Heart right ventricle (tissue), 16 donors: ENCODE data around the gene G2E3. TPM values are rescaled to one million over a fixed set of nuclear protein-coding genes. Genes with fewer than 3 reads are reported as not detected.
"Not testable (repeated sequence)": the region's sequence is repeated elsewhere in the genome, so short reads cannot be mapped to it uniquely, and the experiment has no call there.

Experiments used
- ATAC-seq, 8 donors: fragments of 200-7000 bp; cut with Tn5 transposase; one replicate each; pipeline ENCODE4 v1.9.1; 2020; ENCODE audit warnings: mild to moderate bottlenecking in 8 of 8, moderate library complexity in 8 of 8, moderate number of reproducible peaks in 1 of 8
- DNase-seq, 2 donors: peaks; one replicate each; pipeline ENCODE4 v3.0.0-alpha.2; 2020
- H3K27ac ChIP-seq, 10 donors: fragments of 200-600 bp; sonication (generic) in 2 of 10; one replicate each; pipeline versions ENCODE4 v1.5.0 to v1.8.0; 2020 to 2022; ENCODE audit warnings: mild to moderate bottlenecking in 3 of 10
- H3K27me3 ChIP-seq, 7 donors: fragments of 200-600 bp; one replicate each; pipeline ENCODE4 v1.8.0; 2021 to 2022; ENCODE audit warnings: mild to moderate bottlenecking in 2 of 7
- H3K36me3 ChIP-seq, 9 donors: fragments of 200-600 bp; sonication (generic) in 1 of 9; one replicate each; pipeline versions ENCODE4 v1.5.0 to v1.8.0; 2020 to 2022; ENCODE audit warnings: mild to moderate bottlenecking in 2 of 9
- H3K4me1 ChIP-seq, 9 donors: fragments of 200-600 bp; sonication (generic) in 1 of 9; one replicate each; pipeline versions ENCODE4 v1.5.0 to v1.8.0; 2020 to 2022; ENCODE audit warnings: mild to moderate bottlenecking in 4 of 9
- H3K4me3 ChIP-seq, 10 donors: fragments of 200-600 bp; sonication (generic) in 2 of 10; one replicate each; pipeline versions ENCODE4 v1.5.0 to v1.8.0; 2020 to 2022; ENCODE audit warnings: mild to moderate bottlenecking in 7 of 10, moderate library complexity in 2 of 10
- H3K9me3 ChIP-seq, 11 donors: fragments of 200-600 bp in 10 of 11; sonication (generic) in 2 of 11; one replicate each; pipeline versions ENCODE4 v1.5.0 to v1.8.0; 2013 to 2022; ENCODE audit warnings: mild to moderate bottlenecking in 2 of 11, control low read depth in 1 of 11, moderate library complexity in 1 of 11
- WGBS, 2 donors: extraction: QIAGEN DNeasy Blood & Tissue Kit; methylation state at CpG; one replicate each; pipeline ENCODE4 v1.1.7; 2013; ENCODE audit warnings: inconsistent platforms in 1 of 2; 5-methylcytosine and 5-hydroxymethylcytosine counted together
- intact Hi-C, 10 donors: fragments of 100-400 bp; cut with DNase I; formaldehyde crosslinking; loops; one replicate each; pipeline versions ENCODE4 v1.11.1 to v1.14.2; 2022
- polyA plus RNA-seq, 2 donors: library from polyadenylated mRNA; stranded (reverse); fragments of 200-250 nt; gene quantifications; one replicate each; pipeline ENCODE4 v1.2.3, GENCODE V29; 2013
- total RNA-seq, 10 donors: library from RNA; stranded (reverse); fragmentation: NEBNext Ultra II Directional in 3 of 10; extraction: Animal tissue kit (Norgen Biotek cat#: 25700) in 3 of 10; gene quantifications; one replicate each; pipeline versions ENCODE4 v1.2.1 to v1.2.4, GENCODE V29; 2021 to 2023
- TF ChIP-seq, protein P1 (sequence below), 9 donors: fragments of 200-600 bp; sonication (generic) in 2 of 9; IDR thresholded peaks; one replicate each; pipeline versions ENCODE4 v1.5.0 to v1.8.0; 2021 to 2022; ENCODE audit warnings: antibody characterized with exemption in 9 of 9, mild to moderate bottlenecking in 5 of 9, moderate library complexity in 1 of 9
- donor health status: Arrhythmogenic right ventricular cardiomyopathy.
- donor health status: ischemic (EF 13 %, LVEDD 7.1; RV severe dilation, severe dysfunction).
- donor health status: healthy with polysubstance abuse.
- donor health status: DM: no; HTN: yes; CAD: no.
- donor health status: DM: no; HTN: no; CAD: no.
- donor health status: ischemic (EF 25% LVEDD 6.9; RV normal size, moderate dysfunction).
- donor health status: ischemic (EF 25% LVEDD 5.7; RV mildly dilated, moderate dysfunction).
- donor health status: healthy.
- donor health status: DM: yes; HTN: yes; CAD: no.
- donor health status: Ischemic cardiomyopathy.
- donor health status: ischemic (EF 35%, LVEDD 5.7; RV mildly dilated, moderate dysfunction).
- donor health status: nonischemic (EF 11% LVEDD 7.7; RV severe dilation, severe dysfunction).
- donor health status: DM: yes; HTN: yes; CAD: no.
- donor health status: PGD.
- donor health status: ischemic (EF 29% LVEDD 5.4; RV normal size, mild dysfunction).
- donor health status: nonischemic (EF 23%, LVEDD 6.1; RV moderate dilation, normal function).

G2E3 gene
- total and polyA plus RNA-seq, 12 donors: 2.6 to 11.0 (median 8.5) TPM

- H3K9me3 ChIP-seq: no peaks in the 10 kb centered on the region
- H3K4me3 ChIP-seq: no peak overlapping the region
- no peak for DNase-seq
- intact Hi-C loops: no loop called here
- H3K27me3 ChIP-seq: no peaks in the 10 kb centered on the region
- TF ChIP-seq, protein P1, sequence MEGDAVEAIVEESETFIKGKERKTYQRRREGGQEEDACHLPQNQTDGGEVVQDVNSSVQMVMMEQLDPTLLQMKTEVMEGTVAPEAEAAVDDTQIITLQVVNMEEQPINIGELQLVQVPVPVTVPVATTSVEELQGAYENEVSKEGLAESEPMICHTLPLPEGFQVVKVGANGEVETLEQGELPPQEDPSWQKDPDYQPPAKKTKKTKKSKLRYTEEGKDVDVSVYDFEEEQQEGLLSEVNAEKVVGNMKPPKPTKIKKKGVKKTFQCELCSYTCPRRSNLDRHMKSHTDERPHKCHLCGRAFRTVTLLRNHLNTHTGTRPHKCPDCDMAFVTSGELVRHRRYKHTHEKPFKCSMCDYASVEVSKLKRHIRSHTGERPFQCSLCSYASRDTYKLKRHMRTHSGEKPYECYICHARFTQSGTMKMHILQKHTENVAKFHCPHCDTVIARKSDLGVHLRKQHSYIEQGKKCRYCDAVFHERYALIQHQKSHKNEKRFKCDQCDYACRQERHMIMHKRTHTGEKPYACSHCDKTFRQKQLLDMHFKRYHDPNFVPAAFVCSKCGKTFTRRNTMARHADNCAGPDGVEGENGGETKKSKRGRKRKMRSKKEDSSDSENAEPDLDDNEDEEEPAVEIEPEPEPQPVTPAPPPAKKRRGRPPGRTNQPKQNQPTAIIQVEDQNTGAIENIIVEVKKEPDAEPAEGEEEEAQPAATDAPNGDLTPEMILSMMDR (IDR thresholded peaks at IDR 0.05): no peak
- no peak for ATAC-seq
- H3K36me3 ChIP-seq: peaks cover 0 to 78% (median 18%) of the 10 kb centered on the region in 9 donors
- WGBS, 2 donors: 97% methylated on average over 1 of the region's 1 CpG
- H3K4me1 ChIP-seq: peaks cover 0 to 5% (median 0%) of the 10 kb centered on the region in 9 donors
- no peak overlapping the region for H3K27ac ChIP-seq
Measured at GRCh38 chr14:30632730-30633129, 73.8 kb downstream of the G2E3 start.

DNA sequence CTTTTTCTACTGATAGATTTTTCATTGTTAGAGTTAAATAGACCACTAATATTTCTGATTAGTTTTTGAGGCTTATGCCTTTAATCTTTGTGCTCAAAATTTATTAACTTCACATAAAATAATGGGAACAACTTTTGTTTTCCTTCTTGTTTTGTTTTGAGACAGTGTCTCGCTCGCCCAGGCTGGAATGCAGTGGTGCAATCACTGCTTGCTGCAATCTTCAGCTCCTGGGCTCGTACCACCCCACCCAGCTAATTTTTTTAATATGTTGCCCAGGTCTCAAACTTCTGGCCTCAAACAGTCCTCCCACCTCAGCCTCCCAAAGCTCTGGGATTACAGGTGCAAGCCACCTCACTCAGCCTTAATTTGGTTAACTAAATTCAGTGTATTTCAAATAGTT lies 80.0 kb downstream of the G2E3 start:
- DNase-seq: no peak
- ATAC-seq: no peak
- TF ChIP-seq, protein P1 (IDR thresholded peaks at IDR 0.05): no peak
- 92% methylated on average over 3 of the region's 3 CpGs for WGBS, 2 donors
- peaks cover 0 to 100% (median 20%) of the 10 kb centered on the region in 9 donors for H3K36me3 ChIP-seq
- H3K27me3 ChIP-seq: no peaks in the 10 kb centered on the region
- no peak overlapping the region for H3K27ac ChIP-seq
- no peak overlapping the region for H3K4me3 ChIP-seq
- H3K9me3 ChIP-seq: peaks cover 0 to 4% (median 0%) of the 10 kb centered on the region in 11 donors
- intact Hi-C loops: no loop called here
- peaks cover 0 to 6% (median 0%) of the 10 kb centered on the region in 9 donors for H3K4me1 ChIP-seq

- H3K27me3 ChIP-seq: no peaks in the 10 kb centered on the region
- peaks cover 0 to 25% (median 16%) of the 10 kb centered on the region in 11 donors for H3K9me3 ChIP-seq
- intact Hi-C loops: no loop called here
- ATAC-seq (no peak), DNase-seq (no peak)
- peaks cover 0 to 6% (median 0%) of the 10 kb centered on the region in 9 donors for H3K4me1 ChIP-seq
- 97 to 100% methylated on average over 1 of the region's 1 CpG for WGBS, 2 donors
- H3K4me3 ChIP-seq: no peak overlapping the region
- TF ChIP-seq, protein P1 (IDR thresholded peaks at IDR 0.05): no peak
- peaks cover 0 to 100% (median 37%) of the 10 kb centered on the region in 9 donors for H3K36me3 ChIP-seq
- H3K27ac ChIP-seq: no peak overlapping the region
Measured at GRCh38 chr14:30641207-30641606, 82.2 kb downstream of the G2E3 start.

- peaks cover 0 to 96% (median 38%) of the 10 kb centered on the region in 9 donors for H3K36me3 ChIP-seq
- DNase-seq, intact Hi-C loops, ATAC-seq, H3K4me3 ChIP-seq, H3K27me3 ChIP-seq, H3K4me1 ChIP-seq, H3K27ac ChIP-seq: not testable (repeated sequence)
- WGBS, 2 donors: 98 to 100% methylated on average over 5 of the region's 5 CpGs
- peaks cover 0 to 25% (median 16%) of the 10 kb centered on the region in 11 donors for H3K9me3 ChIP-seq
Measured at GRCh38 chr14:30644462-30644861, 85.5 kb downstream of the G2E3 start.

GRCh38 chr14:30645600-30645999 lies 86.6 kb downstream of the G2E3 start:
- H3K4me1 ChIP-seq: no peaks in the 10 kb centered on the region
- DNase-seq: no peak
- WGBS, 2 donors: 96 to 99% methylated on average over 2 of the region's 2 CpGs
- no peaks in the 10 kb centered on the region for H3K27me3 ChIP-seq
- intact Hi-C loops: no loop called here
- TF ChIP-seq, protein P1 (IDR thresholded peaks at IDR 0.05): no peak
- H3K9me3 ChIP-seq: peaks cover 0 to 25% (median 16%) of the 10 kb centered on the region in 11 donors
- peaks cover 0 to 96% (median 44%) of the 10 kb centered on the region in 9 donors for H3K36me3 ChIP-seq
- no peak overlapping the region for H3K4me3 ChIP-seq
- ATAC-seq: no peak
- no peak overlapping the region for H3K27ac ChIP-seq
